ENCODE data around the gene LAMA3.

Gene LAMA3

DNA sequence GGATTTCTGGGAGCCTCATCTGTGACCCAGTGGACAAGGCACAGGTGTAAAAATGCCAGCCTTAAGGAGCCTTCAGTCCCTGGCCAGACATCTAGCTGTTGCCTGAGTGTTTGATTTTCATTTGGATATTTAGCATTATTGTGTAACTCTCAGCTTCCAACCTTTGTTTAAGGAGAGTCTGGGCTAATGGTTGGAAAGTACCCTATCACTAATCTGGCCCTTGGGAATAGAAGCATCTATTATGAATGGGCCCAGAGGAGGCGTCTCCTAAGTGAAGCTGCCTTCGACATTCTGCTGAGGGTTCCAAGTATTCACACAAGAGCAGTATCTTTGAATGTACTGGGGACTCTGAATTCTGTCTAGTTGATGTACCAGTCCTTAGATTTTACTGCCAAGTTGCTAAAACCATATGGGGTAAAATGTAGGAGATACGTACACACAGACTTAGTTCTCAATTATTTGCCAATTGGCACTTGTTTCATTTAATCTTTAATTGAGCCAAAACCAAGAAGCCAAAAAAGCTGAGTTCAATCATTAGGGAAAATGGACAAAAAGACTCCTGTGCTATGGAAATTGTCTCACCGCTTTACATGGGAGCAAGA, 19.3 kb upstream of the LAMA3 start:
- no peak for DNase-seq (ENCODE audit: low read depth in 2 of 2)

DNA sequence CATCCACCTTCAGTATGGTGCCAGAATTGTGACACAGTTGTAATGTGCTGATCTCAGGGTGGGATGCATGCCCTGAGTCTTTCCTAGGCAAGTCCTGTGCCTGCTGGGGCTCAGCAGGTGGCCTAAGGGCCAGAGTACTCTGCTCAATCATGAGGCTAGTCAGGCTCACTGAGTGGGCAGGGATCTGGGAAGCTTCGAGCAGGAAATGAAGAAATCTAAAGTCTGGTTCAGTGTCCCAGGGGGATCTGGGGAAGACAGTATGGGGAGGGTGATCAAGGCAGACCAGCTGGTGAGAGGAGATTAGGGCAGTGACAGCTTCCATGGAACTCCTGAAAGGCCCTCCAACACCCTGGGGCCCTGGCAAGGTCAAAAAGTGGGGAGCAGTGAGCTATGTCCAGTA, 17.7 kb upstream of the LAMA3 start:
- no peak for DNase-seq (ENCODE audit: low read depth in 2 of 2)

DNA sequence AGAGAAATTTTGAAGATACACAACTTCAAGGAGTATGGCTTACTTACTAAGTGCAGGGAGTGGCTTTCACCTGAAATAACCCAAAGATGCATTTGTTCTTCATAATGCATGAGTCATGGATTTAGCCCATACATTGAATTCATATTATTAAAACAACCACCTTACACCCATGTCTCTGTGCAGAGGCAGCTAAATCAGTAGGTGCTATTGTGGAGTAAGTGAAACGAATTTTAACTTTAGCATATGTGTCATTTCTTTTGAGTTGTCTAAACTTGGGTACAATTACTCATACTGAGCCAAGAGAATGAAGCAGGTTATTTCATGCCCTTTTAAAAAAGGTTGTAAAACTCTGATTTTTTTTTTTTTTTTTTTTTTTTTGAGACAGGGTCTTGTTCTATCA, 15.5 kb upstream of the LAMA3 start:
- no peak for DNase-seq (ENCODE audit: low read depth in 2 of 2)

DNA sequence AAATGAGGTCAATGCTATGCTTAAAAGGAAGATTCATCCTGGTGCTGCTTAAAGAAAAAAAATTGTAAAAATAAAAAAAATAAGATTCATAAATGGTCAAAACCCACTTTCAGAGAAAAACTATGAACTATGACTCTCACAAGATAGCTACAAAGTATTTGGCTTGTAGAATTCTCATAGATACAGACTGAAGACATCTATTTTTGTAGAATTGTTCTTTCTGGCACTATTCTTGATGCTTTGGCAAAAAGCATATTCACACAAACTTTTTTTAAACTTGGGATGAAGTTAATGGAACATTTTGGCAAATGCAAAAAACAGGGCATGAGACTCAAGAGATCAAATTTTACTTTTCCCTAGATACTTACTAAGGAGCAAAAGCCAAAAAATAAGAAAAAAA, 14.0 kb upstream of the LAMA3 start:
- DNase-seq (ENCODE audit: low read depth in 2 of 2): no peak

DNA sequence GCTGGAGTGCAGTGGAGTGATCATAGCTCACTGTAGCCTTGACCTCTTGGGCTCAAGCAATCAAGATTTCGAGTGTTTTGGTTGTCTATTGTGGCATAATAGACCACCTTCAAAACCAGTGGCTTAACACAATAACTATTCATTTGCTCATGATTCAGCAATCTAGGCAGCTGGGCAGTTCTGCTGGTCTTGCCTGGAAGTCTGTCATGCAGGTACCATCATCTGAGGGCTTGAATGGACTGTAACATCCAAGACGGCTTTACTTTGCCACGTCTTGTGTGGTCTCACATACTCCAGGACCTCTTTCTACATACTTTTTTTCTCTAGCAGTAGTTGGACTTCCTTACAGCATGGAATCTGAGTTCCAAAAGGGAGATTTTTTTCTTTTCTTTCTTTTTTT, 13.4 kb upstream of the LAMA3 start:
- no peak for DNase-seq (ENCODE audit: low read depth in 2 of 2)

DNA sequence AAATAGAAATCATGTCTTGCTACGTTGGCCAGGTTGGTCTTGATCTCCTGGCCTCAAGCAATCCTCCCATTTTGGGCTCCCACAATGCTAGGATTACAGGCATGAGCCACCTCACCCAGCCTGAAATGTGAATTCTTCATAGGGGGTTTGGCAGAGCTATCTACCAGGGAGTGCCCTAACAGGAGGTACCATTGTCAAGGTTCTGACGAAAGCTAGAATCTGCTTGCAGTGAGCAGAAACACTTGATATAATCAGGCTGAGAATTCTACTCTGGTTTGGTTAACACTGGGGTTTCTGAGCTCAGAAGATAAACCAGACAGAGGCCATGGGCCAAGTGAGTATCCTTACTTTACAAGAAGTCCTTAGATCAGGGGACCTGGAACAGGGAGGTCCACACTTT, 7.2 kb upstream of the LAMA3 start:
- DNase-seq (ENCODE audit: low read depth in 2 of 2): no peak

DNA sequence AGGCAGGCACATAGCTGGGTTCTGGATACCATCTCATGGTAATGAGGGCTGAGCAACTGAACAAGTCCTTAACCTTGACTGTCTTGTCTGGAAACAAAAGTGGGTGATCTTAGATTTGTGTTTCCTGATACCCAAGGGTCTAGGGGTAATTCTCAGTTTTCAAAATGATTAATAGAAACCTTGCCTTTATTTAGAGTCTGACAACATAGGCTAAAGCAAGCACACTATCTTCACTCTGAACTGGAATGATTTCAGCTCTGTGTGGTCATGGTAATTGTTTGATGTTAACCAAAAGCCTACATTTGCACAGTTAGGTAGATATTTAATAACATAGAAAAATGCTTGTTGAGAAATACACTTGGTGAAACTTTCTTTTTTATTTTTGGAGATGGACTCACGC, 6.8 kb upstream of the LAMA3 start:
- no peak for DNase-seq (ENCODE audit: low read depth in 2 of 2)

DNA sequence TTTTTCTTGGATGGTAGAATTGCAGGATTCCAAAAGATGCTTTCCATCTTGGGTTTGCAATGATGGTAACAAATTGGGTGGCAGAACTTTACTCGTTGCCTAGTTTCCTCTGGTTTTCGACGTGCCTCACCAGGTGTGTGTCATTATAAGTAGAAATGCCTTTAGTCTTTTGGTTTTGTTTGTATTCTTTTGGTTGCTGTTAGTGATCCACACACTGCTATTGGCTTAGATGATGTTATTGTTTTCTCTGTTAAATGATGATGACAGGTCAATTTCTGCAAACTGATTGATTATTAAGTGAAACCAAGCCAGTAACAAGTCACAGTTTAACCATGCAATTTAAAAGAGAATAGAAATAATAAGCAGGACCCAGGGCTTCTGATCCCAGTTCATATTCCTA, 6.1 kb upstream of the LAMA3 start:
- DNase-seq (ENCODE audit: low read depth in 2 of 2): no peak

DNA sequence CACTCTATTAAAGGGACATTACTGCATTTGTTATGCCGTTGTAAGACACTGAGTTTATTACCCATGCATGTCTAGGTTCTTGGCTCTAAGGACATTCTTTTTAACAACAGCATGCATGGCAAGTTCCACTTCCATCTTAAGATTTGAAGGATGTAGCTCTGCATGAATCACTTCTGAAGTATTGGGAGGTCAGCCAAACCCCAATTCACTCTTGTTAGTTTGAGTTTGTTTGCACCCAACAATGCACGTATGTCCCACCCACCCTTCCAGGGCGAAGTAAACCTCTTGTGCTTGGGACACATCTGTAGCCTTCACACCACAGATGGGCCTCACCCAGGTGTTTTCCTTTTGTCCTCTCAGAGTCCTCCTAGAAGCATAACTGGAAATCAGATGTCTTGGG, 5.6 kb upstream of the LAMA3 start:
- DNase-seq (ENCODE audit: low read depth in 2 of 2): no peak

DNA sequence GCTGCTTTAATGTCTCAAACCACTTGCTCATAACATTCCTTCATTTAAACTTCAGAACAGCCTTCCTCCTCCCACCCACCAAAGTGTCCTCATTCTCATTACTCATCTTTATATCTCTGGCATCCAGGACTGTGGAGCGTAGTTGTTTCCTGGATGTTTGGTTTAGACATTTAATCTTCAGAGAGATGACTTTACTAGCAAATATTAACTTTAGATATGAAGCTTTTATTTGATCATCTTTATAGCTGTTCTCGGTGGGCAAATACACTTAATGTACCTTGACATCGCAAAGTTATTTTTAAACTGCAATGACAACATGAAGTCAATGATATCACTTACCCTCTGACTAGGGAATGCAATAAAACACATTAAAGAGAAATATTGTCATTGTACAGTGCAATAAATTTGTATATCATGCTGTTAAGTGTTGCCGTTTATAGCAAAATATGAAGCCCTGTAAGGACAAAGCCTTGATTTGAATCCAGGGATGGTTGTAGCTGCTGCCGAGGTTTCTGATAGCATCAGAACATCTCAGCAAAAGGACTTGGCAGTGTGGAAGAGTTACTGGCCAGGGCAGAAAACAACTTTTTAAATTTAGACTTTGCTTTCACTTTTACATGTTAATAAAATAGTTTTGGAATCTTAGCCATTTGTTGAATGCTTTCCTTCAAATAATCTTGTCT, 4.6 kb upstream of the LAMA3 start:
- no peak for DNase-seq (ENCODE audit: low read depth in 2 of 2)

DNA sequence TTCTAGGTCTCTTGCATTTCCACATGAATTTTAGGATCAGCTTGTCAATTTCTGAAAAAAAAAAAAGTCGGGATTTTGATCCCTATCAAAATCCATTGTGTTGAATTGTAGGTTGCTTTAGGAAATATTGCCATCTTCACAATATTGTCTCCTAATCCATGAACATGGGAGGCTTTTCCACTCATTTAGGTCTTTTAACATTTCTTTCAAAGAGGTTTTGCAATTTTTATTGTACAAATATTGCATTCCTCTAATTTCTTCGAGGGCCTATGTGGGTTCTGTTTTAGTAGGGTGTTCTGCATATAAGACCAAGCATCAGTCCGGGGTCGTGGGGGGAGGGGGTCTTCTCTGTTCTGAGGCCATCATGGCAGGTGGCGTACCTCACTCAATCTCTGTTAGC, 725 bp upstream of the LAMA3 start:
- DNase-seq (ENCODE audit: low read depth in 2 of 2): no peak

DNA sequence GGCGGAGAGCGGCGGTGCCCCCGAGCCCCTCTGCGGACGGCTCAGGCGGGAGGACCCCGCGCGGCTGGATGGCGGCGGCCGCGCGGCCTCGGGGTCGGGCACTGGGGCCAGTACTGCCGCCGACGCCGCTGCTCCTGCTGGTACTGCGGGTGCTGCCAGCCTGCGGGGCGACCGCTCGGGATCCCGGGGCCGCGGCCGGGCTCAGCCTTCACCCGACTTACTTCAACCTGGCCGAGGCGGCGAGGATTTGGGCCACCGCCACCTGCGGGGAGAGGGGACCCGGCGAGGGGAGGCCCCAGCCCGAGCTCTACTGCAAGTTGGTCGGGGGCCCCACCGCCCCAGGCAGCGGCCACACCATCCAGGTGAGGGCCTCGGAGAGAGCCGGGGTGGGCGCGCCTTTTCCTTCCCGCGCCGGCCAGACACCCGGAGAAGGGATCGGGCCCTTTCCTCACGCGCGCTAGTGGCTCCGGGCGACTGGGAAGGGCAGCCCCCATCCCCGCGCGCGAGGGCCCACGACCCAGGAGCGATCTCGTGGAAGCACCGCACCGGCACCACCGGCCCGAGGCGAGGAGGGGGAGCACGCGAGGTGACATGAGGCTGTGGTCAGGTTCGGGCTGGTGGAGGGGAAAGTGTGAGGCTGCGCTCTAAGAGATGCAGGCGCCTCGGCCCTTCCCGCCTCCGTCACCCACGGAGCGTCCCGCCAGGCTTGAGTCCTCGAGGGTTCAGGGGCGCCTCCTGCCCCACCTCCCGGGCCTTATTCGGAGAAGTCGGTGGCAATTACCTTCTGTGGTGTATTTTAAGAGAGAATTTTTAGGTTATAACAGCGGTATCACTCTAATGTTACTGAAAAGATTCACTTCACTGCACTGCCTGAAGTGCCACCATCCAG, 607 bp downstream of the LAMA3 start:
- DNase-seq (ENCODE audit: low read depth in 2 of 2): no peak

DNA sequence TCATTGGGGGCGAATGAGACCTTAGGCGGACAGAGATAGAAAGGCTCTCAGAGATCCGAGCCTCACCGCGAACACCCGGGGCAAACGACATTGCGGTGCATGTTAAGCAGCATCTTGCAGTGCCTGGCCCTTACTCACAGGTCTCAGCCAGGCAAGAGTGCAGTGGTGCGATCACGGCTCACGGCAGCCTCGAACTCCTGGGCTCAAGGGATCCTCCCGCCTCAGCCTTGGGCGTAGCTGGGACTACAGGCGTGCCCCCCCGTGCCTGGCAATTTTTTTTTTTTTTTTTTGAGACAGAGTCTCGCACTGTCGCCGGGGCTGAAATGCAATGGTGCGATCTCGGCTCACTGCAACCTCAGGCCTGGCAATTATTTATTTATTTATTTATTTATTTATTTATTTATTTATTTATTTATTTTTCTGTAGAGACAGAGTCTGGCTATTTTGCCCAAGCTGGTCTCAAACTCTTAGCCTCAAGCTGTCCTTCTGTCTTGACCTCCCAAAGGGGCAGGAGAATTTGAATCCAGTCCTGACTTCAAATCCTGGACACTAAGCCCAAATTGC, 1.3 kb downstream of the LAMA3 start:
- no peak for DNase-seq (ENCODE audit: low read depth in 2 of 2)

DNA sequence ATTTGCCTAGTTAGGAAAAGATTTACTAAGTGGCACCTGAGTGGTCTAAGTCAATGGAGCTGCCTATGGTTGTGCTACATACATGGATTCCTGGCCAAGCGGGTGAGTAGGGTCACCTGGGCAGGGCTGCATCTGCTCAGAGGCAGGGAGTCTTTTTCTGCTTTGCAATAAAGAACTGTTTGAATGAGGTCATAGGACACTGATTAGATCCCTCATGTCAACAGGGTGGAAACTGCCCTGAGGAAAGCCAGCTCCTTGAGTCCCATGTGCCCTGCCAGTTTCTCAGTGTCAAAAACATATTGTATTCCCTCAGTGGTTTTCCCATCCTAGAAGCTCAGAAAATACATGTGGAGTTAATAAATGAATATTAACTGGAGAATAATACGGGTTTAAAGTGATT, 4.6 kb downstream of the LAMA3 start:
- no peak for DNase-seq (ENCODE audit: low read depth in 2 of 2)

DNA sequence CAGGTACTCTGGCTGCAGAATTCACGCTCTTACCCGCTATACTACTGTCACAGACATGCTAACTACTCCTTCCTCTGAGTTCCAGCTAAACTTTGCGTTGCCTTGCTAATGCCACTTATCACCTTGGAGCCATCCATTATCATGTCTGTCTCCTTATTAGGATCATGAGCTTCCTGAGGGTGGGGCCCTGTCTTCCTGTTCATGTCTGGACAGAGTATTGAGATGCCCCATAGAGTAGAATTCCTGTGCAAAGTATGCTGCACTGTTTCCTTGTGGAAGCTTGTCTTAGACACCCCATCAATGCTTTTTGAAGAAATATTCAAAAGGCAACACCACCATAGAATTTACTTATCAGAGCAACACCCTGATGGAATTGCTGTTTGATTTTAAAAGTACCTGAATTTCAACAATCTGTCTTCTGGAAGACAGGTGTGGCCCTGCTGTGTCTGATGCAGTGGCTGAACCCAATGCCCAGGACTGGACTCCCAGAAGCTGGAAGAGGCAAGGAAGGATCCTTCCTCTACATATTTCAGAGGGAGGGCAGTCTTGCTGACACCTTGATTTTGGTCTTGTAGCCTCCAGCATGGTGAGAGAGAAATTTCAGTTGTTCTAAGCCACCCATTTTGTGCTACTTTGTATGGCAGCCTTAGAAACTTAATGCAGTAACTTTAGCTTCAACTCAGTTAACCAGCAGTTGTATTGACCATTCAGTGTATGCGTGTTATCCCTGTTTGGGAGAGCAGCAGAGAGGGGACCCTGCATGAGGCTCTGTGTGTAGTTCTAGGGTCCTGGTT, 5.6 kb downstream of the LAMA3 start:
- no peak for DNase-seq (ENCODE audit: low read depth in 2 of 2)

DNA sequence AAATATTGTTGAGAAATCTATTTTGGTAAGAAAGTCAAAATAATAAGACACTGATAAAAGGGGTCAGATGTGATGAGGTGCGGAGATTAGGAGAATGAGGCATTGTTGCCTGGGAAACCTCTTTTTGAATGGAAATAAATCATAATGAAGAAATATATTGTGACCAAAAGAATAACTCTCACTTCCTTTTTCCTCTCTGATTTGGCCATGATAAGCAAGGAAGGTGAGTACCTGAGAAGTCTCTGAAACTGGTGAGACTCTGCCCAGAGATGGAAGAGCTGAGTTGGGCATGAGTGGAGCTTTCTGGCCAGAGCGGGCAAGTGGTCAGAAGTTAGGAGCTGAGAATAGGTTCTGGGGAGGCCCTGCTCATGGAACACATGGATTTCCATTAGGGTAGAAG, 11.8 kb downstream of the LAMA3 start:
- DNase-seq (ENCODE audit: low read depth in 2 of 2): no peak

DNA sequence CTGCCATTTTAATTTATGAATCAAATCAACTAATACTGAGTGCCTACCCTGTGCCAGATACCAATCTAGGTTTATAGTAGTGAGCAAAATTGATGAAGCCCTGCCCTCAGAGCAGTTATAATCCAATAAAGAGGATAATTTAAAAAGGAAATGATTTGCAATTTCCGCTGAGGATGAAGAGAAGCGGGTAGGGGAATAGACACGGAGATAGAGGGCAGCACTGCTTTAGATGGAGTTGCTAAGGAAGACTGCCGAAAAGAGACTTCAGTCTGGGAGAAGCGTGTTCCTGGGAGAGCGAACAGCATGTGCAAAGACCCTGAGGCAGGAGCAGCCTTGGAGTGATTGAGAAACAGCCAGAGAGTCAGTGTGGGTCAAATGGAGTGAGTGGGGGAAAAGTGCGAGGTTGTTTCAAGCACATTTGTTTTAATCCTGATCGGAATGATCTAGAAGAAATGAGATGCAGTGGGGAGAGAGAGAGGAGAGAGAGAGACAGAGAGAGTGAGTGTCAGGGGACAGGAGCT, 12.4 kb downstream of the LAMA3 start:
- DNase-seq (ENCODE audit: low read depth in 2 of 2): no peak

DNA sequence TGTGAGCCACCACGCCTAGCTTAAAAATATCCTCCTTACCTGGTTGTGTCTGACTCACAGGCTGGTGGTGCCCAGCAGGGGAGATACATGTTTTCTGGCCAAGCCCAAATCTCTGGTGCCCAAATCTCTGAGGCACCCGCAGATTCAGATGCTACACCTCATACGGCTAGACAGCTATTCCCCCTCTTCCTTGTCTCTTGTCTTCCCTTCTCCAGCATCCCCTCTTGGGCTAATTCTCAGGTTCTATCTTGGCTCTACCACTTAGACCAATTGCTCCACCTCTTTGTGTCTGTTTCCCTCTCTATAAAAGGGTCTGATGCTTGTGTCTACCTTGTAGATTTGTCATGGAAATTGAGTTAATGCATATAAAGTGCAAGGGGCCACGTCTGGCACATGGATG, 13.4 kb downstream of the LAMA3 start:
- no peak for DNase-seq (ENCODE audit: low read depth in 2 of 2)

DNA sequence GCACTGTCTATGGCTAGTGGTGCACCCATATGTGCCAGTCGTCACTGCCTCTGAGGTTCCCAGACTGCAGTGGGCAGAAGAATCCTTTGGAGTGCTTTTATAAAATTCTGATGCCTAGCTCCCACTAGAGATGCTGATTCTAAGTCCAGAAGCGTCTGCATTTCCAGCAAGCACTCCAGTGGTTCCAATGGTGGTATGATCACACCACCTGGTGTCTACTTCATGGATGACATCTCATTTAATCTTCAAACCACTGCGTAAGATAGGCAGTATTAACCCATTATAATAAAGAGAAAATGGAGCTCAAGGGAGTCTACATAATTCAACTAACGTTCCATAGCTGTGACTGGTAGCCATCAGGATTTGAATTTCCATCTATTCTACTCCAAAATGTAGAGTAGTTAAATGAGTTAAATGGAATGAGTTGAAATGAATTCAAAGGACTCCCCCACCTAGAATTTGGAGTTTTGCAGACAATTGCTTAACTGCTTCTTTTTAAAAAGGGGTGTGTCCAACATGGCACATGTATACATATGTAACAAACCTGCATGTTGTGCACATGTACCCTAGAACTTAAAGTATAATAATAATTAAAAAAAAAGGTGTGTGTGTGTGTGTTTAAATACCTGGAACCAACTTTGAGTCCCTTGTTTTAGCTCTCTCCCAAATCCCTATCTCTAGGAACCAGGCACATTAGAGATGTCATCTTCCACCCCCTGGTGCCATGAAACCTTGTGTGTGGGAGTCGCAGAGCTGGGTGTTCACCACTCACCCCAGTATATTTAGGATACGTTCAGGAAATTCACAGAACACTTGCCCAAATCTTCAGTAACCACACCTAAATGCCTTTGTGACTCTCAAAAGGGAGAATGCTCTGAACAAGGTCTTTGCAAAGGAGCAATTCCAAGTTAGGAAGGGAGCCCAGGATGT, 14.1 kb downstream of the LAMA3 start:
- DNase-seq (ENCODE audit: low read depth in 2 of 2): no peak

DNA sequence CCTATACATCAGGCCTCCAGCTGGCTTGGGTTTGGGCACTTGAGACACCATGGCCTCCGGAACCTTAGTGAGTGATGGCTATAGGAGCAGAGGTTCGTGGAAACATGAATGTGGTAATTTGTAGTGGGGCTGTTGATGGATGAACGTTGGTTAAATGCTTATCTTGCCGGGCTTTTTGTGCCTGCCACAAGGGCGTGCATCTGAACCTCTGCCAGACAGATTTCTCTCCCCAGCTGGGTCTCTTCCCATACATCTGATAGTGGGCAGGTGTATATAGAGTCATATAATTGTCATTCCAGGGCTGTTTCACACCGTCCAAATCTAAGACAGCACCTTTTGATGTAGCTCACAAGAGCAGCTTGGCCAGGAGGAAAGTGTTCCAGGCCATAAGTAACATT, 14.7 kb downstream of the LAMA3 start:
- DNase-seq (ENCODE audit: low read depth in 2 of 2): no peak

DNA sequence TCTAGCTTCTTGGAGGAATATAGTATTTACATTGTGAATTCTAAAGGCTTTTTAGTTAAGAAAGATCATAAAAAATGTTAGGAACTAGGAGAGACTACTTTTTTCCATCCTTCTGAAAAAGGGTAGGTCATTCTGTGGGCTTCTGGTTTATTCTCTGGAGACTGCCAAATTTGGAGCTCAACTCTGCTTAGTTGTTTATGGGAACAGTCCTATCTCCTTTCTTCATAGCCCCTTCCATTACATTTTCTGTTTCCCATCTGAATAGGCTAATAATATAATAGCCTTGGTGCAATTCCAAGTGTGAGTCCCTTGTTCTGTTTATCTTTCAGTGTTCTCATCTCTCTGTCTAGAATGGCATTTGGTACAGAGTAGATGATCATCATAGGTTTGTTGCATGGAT, 15.6 kb downstream of the LAMA3 start:
- no peak for DNase-seq (ENCODE audit: low read depth in 2 of 2)

Data from activated CD4-positive, alpha-beta T cell treated with anti-CD3 and anti-CD28 coated beads for 24 hours (primary cell).